NCI-H748 (cell line): ENCODE results near the gene SESN2.
A peak's percentile ranks its signal among the peaks of the same experiment; 100 is the strongest.

ENCODE experiments used
- DNase-seq: peaks from one replicate; lab custom pipeline; 2025; ENCODE audit not compliant: unreplicated experiment; lab: John Stamatoyannopoulos, UW

The SESN2 gene

DNA sequence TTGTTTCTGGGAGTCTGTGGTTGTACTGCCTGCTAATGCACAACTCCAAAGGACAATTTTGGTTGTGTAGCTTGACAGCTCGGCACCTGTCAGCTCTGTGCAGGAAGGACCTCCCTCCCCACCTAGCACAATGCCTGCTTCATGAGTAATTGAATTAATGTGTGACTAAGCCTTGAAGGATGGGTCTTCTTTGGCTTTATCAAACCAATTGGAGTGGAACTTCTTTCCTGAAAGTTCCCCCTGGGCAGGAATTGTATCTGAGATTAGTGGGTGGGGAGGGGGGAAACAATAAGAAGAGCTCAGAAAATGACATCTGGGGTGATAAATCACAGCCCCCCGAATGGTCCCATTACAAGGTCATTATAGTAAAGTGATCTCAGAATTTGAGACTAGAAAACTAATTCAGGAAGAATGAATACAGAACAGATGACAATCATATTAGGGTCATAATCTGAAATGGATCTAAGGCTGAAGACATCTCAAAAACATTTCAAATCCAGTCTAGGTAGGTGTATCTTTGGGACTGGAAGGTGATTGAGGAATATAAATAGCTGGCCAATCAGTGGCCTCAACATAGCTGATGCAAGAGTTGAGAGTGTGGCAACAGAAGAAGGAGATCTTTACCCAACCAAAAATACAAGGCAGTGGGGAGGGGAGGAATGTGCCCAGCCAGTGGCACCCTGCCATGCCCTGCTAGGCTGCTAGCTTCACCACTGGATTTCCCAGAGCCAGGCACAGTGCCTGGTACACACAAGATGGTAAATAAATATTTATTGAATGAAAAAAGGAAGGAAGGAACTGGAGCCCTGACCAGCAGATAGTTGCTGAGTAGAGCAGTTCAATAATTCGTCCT is 10.1 kb upstream of the SESN2 start:
- peak; percentile 33 for DNase-seq

- no peak for DNase-seq
Measured at GRCh38 chr1:28249866-28250295, 9.4 kb upstream of the SESN2 start.

- no peak for DNase-seq
Measured at GRCh38 chr1:28256197-28256827, 3.0 kb upstream of the SESN2 start.

DNA sequence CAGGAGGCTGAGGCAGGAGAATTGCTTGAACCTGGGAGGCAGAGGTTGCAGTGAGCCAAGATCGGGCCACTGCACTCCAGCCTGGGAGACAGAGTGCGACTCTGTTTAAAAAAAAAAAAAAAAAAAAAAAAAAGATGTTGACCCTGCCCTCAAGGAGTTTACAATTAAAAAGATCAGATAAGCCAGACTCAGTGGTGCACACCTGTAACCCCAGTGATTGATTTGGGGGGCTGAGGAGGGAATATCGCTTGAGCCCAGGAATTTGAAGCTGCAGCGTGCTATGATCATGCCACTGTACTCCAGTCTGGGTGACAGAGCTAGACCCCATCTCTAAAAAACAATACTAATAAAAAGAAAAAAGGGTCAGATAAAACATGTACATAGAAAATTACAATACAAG is 1.6 kb upstream of the SESN2 start:
- no peak for DNase-seq

DNA sequence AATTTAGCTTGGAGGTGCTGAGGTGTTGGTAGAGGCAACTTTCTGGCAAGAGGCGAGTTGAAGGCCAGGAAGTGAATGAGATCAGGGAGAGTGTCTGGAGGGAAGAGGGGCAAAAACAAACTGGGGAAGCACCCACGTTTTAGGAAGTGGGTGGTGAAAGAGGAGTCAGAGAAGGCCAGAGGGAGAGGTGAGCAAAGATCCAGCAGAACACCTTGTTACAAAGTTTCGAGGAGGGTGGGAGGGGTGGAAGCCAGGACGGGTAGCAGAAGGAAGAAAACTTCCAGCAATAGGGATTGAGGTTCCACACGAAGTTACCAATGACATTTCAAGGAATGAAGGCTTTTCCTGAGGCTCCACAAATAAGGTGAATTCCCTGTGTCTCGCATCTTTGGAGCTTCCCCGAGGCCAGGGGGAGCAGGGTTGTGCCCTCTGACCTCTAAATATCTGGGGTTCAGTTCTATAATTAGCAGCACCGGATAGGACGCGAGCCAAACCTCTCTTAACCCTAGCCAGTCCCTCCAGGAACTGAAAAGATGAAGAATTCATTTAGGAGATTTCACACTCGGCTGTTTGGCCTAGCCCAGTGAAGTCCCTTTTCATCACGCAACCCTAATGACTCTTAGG is 578 bp upstream of the SESN2 start:
- no peak for DNase-seq

DNA sequence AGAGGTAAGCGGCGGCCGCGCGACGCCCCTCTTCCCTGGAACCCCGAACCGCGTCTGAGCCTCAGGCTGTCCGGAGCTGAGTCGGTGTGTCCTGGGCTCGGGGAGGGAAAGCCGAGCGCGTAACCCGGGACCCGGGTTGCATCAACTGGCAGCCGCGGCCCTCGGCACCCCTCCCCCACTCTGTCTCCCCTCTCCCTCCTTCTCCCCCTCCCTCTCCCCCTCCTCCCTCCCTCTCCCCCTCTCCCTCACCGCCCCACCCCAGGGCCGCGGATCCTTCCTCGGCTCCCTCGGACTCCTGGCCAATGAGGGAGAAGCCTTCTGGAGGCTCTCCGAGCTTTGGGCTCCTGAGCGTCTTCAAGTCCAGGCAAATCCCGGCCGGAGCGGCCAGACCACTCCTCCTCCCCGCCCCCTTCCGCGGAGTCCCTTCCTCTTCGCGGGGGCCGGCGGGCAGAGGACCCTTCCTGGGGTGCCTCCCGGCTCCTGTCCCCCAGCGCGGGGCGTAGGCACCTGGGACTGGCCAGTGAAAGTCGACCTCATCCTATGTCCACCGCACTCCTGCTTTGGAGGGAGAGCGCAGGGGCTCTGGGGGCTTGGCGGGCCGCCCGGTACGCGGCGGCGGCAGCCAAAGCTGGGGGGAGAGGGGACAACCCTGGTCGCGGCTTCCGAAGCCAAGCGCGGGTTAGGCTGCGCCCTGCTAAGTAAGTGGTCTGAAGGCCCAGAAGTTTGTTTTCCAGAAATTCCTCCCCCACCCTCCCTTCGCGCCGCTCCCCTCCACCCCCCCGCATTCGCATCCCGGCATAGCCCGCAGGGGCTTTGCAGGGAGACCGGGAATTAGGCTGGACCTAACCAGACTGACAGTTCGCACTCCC is 850 bp downstream of the SESN2 start:
- DNase-seq: peak; percentile 63

DNA sequence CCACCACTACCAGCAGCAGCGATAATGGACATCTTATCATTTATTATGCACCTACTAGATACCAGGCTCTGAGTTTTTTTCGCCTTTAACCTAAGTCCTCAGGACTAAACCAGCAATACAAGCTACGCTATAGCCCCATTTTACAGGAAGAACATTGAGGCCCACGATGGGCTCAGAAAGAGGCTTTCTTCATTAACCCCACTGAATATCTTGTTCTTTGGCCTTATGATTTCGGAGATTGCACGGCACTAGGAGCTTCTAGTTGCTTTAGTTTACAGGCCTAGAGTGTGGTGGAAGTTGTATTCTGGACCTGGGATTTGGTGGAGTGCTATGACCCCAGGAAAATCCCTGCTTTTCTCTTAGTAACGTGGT is 1.5 kb downstream of the SESN2 start:
- no peak for DNase-seq

- no peak for DNase-seq
Measured at GRCh38 chr1:28264897-28265296, 5.6 kb downstream of the SESN2 start.

DNA sequence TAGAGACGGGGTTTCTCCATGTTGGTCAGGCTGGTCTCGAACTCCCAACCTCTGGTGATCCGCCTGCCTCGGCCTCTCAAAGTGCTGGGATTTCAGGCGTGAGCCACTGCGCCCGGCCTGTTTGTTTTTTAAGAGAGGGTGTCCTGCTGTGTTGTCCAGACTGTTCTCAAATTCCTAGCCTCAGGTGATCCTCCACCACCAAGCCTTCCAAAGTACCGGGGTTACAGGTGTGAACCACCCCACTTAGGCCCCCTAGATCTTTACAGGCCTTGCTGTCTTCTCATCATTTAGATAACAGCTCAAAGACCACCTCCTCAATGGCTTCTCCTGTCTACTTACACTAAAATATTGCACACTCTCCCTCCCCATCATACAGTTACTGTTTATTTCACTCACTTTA is 6.3 kb downstream of the SESN2 start:
- no peak for DNase-seq

DNA sequence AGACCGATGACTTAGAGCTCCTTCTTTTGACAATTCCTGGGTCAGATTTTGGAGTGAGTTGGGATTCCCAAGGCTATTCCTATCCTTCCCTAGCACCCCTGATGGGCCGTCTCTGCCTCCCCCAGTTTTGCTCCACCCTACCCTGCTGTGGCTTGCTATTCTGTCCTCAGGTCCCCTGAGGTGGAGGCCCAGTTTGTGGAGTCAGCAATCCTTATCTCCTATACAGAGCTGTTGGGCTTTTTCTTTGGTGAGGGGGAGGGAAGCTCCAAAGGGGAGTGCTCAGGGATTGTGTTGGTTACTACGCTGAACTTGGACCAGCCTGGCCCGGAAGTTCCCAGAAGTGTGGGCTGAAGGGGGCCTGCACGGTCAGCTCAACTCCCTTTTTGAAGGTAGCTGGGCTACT is 7.6 kb downstream of the SESN2 start:
- no peak for DNase-seq

GRCh38 chr1:28267633-28268032 is 8.3 kb downstream of the SESN2 start:
- DNase-seq: no peak

DNA sequence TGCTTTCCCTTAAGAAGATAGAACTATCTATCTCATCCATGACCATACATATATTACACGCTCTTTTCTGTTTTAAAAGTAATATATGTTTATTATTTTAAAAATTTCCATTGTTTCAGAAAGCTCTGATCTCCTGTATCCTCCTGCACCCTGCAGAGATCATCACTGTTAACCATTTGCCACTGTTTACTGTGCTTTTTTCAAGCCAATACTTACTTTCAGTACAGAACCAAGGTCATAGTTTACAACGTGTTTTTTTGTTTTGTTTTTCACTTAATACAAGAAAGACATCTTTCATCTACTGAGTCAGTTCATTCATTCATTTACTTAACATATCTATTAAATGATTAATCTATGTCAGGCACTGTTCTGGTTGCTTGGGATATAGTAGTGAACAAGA is 10.2 kb downstream of the SESN2 start:
- DNase-seq: no peak

GRCh38 chr1:28272215-28272852 is 13.0 kb downstream of the SESN2 start:
- DNase-seq: no peak

DNA sequence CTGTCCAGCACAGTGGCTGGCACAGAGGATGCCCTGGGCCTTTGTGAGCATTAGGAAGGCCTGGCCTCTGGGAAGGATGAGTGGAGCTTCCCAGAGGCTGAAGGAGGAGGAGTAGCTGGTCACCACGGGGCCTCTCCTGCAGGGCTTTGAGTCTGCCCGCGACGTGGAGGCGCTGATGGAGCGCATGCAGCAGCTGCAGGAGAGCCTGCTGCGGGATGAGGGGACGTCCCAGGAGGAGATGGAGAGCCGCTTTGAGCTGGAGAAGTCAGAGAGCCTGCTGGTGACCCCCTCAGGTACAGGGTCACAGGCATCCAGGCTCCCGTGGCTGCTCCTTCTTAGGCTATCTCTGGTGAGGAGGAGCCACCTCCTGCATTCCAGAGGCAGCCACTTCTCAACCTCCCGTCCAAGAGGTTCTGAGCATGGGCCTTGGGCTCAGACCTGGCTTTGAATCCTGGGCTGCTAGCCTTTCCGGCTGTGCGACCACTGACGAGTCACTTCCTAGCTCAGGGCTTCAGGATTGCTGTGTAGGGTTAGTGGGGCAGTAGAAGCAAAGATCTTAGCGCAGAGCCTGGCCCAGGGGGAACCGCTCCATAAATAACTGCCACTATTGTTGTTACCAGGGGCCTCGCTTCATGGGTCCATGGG is 14.0 kb downstream of the SESN2 start:
- DNase-seq: no peak

- no peak for DNase-seq
Measured at GRCh38 chr1:28278763-28279162, 19.4 kb downstream of the SESN2 start.

GRCh38 chr1:28279721-28280120 is 20.4 kb downstream of the SESN2 start:
- no peak for DNase-seq

DNA sequence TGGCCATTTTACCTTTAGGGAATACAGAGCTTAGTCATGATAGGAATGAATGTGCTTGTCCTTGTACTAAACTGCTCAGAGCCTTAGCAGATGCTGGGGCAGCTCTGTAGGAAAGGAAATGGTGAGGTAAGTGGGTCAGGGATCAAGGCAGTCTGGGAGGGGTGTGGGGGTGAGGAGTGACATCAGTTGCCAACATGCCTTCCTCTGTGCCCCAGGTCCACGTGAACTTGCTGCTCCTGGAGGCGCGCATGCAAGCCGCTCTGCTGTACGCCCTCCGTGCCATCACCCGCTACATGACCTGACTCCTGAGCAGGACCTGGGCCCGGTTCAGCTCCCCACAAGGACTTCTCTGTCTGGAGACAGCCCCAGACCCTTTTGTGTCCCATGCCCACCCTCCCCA is 21.2 kb downstream of the SESN2 start:
- no peak for DNase-seq

DNA sequence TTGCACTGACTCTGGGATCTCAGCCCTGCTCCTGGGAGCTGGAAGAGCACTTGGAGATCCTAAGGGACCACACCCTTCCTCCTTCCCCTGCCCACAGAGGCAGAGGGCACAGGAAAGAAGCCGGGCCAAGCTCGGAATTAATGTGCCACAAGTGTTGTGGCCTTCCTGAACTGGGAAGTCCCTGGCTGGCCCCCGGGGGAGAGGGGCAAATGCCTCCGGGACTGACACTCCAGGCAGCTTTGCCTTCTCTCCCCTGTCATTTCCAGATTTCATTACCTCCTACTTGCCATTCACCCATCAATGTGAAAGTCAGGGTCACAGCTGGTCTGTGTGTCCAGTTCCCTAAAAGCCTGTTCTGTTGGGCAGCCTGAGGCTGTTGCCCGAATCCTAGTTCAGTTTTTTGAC is 21.7 kb downstream of the SESN2 start:
- DNase-seq: no peak

DNA sequence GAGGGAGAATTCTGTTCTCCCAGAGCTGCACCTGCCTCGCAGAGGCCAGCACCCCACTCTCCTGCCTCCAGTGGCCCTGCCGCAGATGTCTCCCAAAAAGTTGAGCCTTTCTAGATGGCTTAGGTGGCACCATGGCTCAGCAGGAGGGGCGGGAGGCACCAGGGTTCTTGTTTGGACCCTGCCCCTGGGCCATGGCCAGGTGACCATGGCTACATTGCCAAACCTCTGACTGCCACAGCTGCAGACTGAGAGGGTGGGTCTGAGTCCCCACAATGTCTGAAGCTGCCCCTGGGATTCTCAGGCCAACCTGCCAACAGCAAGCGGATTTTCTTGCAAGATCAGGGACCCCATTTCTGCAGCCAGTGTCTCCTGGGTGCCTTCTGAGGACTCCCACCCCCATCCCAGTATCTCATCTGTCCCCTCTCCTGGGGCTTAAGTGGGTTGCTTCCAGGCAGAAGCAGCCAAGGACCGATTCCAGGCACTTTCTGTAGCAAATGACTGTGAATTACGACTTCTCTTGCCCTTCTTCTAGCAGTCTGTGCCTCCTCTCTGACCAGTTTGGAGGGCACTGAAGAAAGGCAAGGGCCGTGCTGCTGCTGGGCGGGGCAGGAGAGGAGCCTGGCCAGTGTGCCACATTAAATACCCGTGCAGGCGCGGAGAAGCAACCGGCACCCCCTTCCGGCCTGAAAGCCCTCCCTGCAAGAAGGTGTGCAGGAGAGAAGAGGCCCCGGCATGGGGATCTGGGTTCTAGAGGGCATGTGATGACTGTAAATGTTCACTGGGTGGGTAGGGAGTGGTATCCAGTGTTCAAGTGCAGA is 22.5 kb downstream of the SESN2 start:
- no peak for DNase-seq
